ENCODE measurements around the gene DNAJC2.
A peak's percentile ranks its signal among the peaks of the same experiment; 100 is the strongest.
"Not testable (repeated sequence)": the region's sequence is repeated elsewhere in the genome, so short reads cannot be mapped to it uniquely, and the experiment has no call there.

DNA sequence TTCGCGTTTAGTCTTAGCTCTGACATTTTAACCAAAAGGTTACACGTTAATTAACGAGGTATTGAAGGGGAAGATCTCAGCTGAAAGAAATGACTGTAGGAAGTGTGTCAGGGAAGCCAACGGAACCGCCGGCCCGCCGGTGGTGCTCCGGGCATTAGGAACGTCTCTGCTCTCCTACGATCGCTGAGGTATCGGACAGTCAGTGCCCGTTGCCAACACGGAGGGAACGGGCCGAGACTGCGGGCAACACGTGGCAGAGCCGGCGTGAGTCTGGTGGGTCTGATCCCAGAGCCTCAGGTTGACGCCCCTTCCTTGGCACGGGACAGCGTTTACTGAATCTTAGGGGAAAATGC lies 63.8 kb downstream of the DNAJC2 start:
- TF ChIP-seq EZH2 (IDR thresholded peaks at IDR 0.05): peak; percentile 70
- TF ChIP-seq, protein P1, sequence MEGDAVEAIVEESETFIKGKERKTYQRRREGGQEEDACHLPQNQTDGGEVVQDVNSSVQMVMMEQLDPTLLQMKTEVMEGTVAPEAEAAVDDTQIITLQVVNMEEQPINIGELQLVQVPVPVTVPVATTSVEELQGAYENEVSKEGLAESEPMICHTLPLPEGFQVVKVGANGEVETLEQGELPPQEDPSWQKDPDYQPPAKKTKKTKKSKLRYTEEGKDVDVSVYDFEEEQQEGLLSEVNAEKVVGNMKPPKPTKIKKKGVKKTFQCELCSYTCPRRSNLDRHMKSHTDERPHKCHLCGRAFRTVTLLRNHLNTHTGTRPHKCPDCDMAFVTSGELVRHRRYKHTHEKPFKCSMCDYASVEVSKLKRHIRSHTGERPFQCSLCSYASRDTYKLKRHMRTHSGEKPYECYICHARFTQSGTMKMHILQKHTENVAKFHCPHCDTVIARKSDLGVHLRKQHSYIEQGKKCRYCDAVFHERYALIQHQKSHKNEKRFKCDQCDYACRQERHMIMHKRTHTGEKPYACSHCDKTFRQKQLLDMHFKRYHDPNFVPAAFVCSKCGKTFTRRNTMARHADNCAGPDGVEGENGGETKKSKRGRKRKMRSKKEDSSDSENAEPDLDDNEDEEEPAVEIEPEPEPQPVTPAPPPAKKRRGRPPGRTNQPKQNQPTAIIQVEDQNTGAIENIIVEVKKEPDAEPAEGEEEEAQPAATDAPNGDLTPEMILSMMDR (IDR thresholded peaks at IDR 0.05): not testable (repeated sequence)
